ENCODE measurements around the gene ATXN3.
"Not testable (repeated sequence)": the region's sequence is repeated elsewhere in the genome, so short reads cannot be mapped to it uniquely, and the experiment has no call there.

ATXN3 gene

DNA sequence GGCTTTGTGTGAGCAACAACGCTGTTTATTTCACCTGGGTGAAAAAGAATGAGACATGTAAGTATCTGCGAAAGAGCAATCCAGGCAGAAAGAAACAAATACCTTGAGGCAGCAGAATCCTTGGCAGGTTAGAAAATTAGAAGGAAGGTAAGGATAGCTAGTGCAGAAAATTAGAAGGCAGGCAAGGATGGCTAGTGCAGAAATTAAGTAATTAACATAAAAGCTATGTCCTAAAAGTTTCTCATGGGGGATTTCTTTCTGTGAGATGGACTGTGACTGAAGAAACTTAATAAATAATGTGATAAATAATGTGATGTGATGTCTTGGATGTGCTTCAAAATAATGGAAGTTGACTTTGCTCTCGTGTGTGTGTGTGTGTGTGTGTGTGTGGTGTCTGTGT lies 56.6 kb downstream of the ATXN3 start:
- no peak overlapping the region for H2AFZ ChIP-seq (ENCODE audit: low read length)
- no peak overlapping the region for H3K27ac ChIP-seq (ENCODE audit: low read length)
- H3K4me2 ChIP-seq (ENCODE audit: low read depth, low read length) = no peak overlapping the region
- H3K4me1 ChIP-seq (ENCODE audit: low read length) = no peaks in the 10 kb centered on the region
- H3K79me2 ChIP-seq (ENCODE audit: low read length) = no peaks in the 10 kb centered on the region
- no peaks in the 10 kb centered on the region for H3F3A ChIP-seq (ENCODE audit: insufficient read depth, low read length)
- H3K27me3 ChIP-seq (replicated peaks; ENCODE audit: insufficient read depth, low read length) = no peaks in the 10 kb centered on the region
- H3K9me2 ChIP-seq (replicated peaks; ENCODE audit: insufficient read depth, low read length) = no peaks in the 10 kb centered on the region
- TF ChIP-seq, protein P1, sequence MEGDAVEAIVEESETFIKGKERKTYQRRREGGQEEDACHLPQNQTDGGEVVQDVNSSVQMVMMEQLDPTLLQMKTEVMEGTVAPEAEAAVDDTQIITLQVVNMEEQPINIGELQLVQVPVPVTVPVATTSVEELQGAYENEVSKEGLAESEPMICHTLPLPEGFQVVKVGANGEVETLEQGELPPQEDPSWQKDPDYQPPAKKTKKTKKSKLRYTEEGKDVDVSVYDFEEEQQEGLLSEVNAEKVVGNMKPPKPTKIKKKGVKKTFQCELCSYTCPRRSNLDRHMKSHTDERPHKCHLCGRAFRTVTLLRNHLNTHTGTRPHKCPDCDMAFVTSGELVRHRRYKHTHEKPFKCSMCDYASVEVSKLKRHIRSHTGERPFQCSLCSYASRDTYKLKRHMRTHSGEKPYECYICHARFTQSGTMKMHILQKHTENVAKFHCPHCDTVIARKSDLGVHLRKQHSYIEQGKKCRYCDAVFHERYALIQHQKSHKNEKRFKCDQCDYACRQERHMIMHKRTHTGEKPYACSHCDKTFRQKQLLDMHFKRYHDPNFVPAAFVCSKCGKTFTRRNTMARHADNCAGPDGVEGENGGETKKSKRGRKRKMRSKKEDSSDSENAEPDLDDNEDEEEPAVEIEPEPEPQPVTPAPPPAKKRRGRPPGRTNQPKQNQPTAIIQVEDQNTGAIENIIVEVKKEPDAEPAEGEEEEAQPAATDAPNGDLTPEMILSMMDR (IDR thresholded peaks at IDR 0.05; ENCODE audit: low read length) = no peak
- TF ChIP-seq EZH2 (optimal IDR thresholded peaks at IDR 0.05; ENCODE audit: low read depth, low read length) = no peak
- TF ChIP-seq EZH2phosphoT487 (IDR thresholded peaks at IDR 0.05; ENCODE audit: low read length) = no peak
- DNase-seq = no peak
- H3K9ac ChIP-seq (ENCODE audit: low read length) = no peak overlapping the region
- no peaks in the 10 kb centered on the region for H3K36me3 ChIP-seq (replicated peaks; ENCODE audit: insufficient read depth, low read length)
- no peak overlapping the region for H3K4me3 ChIP-seq (ENCODE audit: low read length)
- H4K20me1 ChIP-seq (ENCODE audit: insufficient read depth, low read length) = no peaks in the 10 kb centered on the region
- no peaks in the 10 kb centered on the region for H3K9me3 ChIP-seq (replicated peaks; ENCODE audit: insufficient read depth, low read length)

DNA sequence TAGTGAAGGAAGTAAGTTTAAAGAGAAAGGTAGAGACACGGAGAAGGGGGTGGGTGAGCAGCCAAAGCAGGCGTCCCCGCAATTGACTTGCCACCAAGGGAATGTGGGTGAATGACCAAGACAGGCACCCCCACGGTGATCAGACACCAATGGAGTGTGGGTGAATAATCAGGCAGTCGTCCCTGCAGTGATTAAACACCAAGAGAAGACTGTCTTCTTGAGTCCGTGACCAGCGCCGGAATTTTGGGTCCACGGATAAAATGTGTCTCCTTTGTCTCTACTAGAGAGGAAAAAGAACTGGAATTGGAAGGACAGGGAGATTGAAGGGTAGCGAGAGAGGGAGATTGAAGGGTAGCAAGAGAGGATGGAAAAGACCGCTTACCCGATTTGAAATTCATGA lies 57.2 kb downstream of the ATXN3 start:
- DNase-seq; H3K4me2 ChIP-seq (ENCODE audit: low read depth, low read length); H4K20me1 ChIP-seq (ENCODE audit: insufficient read depth, low read length); H3K4me3 ChIP-seq (ENCODE audit: low read length); H3K27ac ChIP-seq (ENCODE audit: low read length); H2AFZ ChIP-seq (ENCODE audit: low read length); H3K9me3 ChIP-seq (replicated peaks; ENCODE audit: insufficient read depth, low read length); H3K9me2 ChIP-seq (replicated peaks; ENCODE audit: insufficient read depth, low read length); H3K36me3 ChIP-seq (replicated peaks; ENCODE audit: insufficient read depth, low read length); H3K79me2 ChIP-seq (ENCODE audit: low read length); H3K27me3 ChIP-seq (replicated peaks; ENCODE audit: insufficient read depth, low read length); H3K4me1 ChIP-seq (ENCODE audit: low read length); H3K9ac ChIP-seq (ENCODE audit: low read length); H3F3A ChIP-seq (ENCODE audit: insufficient read depth, low read length): not testable (repeated sequence)

DNA sequence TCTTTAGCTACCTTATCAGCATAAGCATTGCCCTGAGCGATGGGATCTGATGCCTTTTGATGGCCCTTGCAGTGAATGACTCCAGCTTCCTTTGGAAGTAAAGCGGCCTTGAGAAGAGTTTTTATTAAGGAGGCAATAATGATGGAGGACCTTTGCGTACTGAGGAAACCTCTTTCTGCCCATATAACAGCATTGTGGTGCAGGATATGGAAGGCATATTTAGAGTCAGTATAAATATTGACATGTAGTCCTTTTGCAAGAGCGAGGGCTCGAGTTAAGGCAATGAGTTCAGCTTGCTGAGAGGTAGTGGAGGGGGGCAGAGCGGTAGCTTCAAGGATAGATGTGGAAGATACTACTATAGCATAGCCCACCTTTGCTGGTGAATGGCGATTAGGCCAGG lies 60.5 kb downstream of the ATXN3 start:
- H3K9ac ChIP-seq (ENCODE audit: low read length); H4K20me1 ChIP-seq (ENCODE audit: insufficient read depth, low read length); DNase-seq; H3K27ac ChIP-seq (ENCODE audit: low read length); H2AFZ ChIP-seq (ENCODE audit: low read length); H3K36me3 ChIP-seq (replicated peaks; ENCODE audit: insufficient read depth, low read length); H3K9me2 ChIP-seq (replicated peaks; ENCODE audit: insufficient read depth, low read length); H3K4me2 ChIP-seq (ENCODE audit: low read depth, low read length); H3K27me3 ChIP-seq (replicated peaks; ENCODE audit: insufficient read depth, low read length); H3K4me3 ChIP-seq (ENCODE audit: low read length); H3K79me2 ChIP-seq (ENCODE audit: low read length); H3K9me3 ChIP-seq (replicated peaks; ENCODE audit: insufficient read depth, low read length); H3F3A ChIP-seq (ENCODE audit: insufficient read depth, low read length); H3K4me1 ChIP-seq (ENCODE audit: low read length): not testable (repeated sequence)

DNA sequence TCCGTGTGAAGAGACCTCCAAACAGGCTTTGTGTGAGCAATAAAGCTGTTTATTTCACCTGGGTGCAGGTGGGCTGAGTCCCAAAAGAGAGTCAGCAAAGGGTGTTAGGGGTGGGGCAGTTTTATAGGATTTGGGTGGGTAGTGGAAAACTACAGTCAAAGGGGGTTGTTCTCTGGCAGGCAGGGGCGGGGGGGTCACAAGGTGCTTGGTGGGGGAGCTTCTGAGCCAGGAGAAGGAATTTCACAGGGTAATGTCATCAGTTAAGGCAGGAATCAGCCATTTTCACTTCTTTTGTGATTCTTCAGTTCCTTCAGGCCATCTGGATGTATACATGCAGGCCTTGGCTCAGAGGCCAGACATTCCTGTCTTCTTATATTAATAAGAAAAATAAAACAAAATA lies 64.6 kb downstream of the ATXN3 start:
- not testable (repeated sequence) for H3K27ac ChIP-seq (ENCODE audit: low read length); H3K9me3 ChIP-seq (replicated peaks; ENCODE audit: insufficient read depth, low read length); H3K4me3 ChIP-seq (ENCODE audit: low read length); DNase-seq; H3F3A ChIP-seq (ENCODE audit: insufficient read depth, low read length); H3K4me1 ChIP-seq (ENCODE audit: low read length); H3K36me3 ChIP-seq (replicated peaks; ENCODE audit: insufficient read depth, low read length); H4K20me1 ChIP-seq (ENCODE audit: insufficient read depth, low read length); H3K9ac ChIP-seq (ENCODE audit: low read length); H2AFZ ChIP-seq (ENCODE audit: low read length); H3K27me3 ChIP-seq (replicated peaks; ENCODE audit: insufficient read depth, low read length); H3K4me2 ChIP-seq (ENCODE audit: low read depth, low read length); H3K9me2 ChIP-seq (replicated peaks; ENCODE audit: insufficient read depth, low read length)
- peaks cover 31% of the 10 kb centered on the region for H3K79me2 ChIP-seq (ENCODE audit: low read length)

DNA sequence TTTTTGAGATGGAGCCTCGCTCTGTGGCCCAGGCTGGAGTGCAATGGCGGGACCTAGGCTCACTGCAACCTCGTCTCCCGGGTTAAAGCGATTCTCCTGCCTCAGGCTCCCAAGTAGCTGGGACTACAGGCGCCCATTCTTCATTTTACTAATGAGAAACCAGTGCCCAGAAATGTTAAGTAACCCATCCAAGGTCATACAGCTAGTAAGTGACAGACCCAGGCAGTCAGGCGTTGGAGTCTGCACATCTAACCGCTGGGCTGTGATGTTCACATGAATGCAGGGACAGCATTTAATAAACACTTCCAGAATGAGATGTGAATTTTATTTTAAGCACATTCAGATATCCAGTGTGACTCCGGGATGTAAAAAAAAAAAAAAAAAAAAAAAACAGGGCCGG lies 65.2 kb downstream of the ATXN3 start:
- TF ChIP-seq EZH2phosphoT487 (IDR thresholded peaks at IDR 0.05; ENCODE audit: low read length) = no peak
- Histone ChIP-seq H3K27me3 (replicated peaks; ENCODE audit: insufficient read depth, low read length) (no peaks in the 10 kb centered on the region), H3F3A (ENCODE audit: insufficient read depth, low read length) (no peaks in the 10 kb centered on the region), H2AFZ (ENCODE audit: low read length) (no peak overlapping the region), H3K9me3 (replicated peaks; ENCODE audit: insufficient read depth, low read length) (no peaks in the 10 kb centered on the region), H3K9ac (ENCODE audit: low read length) (no peak overlapping the region), H3K79me2 (ENCODE audit: low read length) (peaks cover 36% of the 10 kb centered on the region), H3K4me2 (ENCODE audit: low read depth, low read length) (no peak overlapping the region), H3K4me3 (ENCODE audit: low read length) (no peak overlapping the region), H4K20me1 (ENCODE audit: insufficient read depth, low read length) (no peaks in the 10 kb centered on the region), H3K27ac (ENCODE audit: low read length) (no peak overlapping the region), H3K9me2 (replicated peaks; ENCODE audit: insufficient read depth, low read length) (no peaks in the 10 kb centered on the region), H3K4me1 (ENCODE audit: low read length) (no peaks in the 10 kb centered on the region), H3K36me3 (replicated peaks; ENCODE audit: insufficient read depth, low read length) (no peaks in the 10 kb centered on the region)
- DNase-seq = no peak

Measured in MM.1S (cell line).